ENCODE measurements around the gene PSTPIP1. TPM values are rescaled to one million over a fixed set of nuclear protein-coding genes. Genes with fewer than 3 reads are reported as not detected.

Gene PSTPIP1
- total RNA-seq, 2 experiments from 2014 or later: 113 to 121 TPM

- CTCF ChIA-PET: interaction anchor here (1.3 to 1.4 kb wide), 2 partner anchors 12 to 37 kb away, joined by 3 to 6 read pairs; no protein-coding TSS in a partner anchor
- peaks cover 62% of the 10 kb centered on the region for H3K36me3 Mint-ChIP-seq (ENCODE audit: low read depth)
Measured at GRCh38 chr15:77010312-77010686, 15.4 kb downstream of the PSTPIP1 start.

GRCh38 chr15:77010857-77011256 lies 15.9 kb downstream of the PSTPIP1 start:
- ATAC-seq (no peak), DNase-seq (peak; percentile 35)
- peaks cover 88% of the 10 kb centered on the region for H3K4me1 Mint-ChIP-seq (ENCODE audit: low read depth)
- H3K27me3 Mint-ChIP-seq: no peaks in the 10 kb centered on the region
- H3K27ac Mint-ChIP-seq: peak overlapping the region; percentile 73
- H3K4me3 Mint-ChIP-seq: no peak overlapping the region
- TF ChIP-seq, protein P1, sequence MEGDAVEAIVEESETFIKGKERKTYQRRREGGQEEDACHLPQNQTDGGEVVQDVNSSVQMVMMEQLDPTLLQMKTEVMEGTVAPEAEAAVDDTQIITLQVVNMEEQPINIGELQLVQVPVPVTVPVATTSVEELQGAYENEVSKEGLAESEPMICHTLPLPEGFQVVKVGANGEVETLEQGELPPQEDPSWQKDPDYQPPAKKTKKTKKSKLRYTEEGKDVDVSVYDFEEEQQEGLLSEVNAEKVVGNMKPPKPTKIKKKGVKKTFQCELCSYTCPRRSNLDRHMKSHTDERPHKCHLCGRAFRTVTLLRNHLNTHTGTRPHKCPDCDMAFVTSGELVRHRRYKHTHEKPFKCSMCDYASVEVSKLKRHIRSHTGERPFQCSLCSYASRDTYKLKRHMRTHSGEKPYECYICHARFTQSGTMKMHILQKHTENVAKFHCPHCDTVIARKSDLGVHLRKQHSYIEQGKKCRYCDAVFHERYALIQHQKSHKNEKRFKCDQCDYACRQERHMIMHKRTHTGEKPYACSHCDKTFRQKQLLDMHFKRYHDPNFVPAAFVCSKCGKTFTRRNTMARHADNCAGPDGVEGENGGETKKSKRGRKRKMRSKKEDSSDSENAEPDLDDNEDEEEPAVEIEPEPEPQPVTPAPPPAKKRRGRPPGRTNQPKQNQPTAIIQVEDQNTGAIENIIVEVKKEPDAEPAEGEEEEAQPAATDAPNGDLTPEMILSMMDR (IDR thresholded peaks at IDR 0.05): no peak
- intact Hi-C loops (cut with micrococcal nuclease): loop anchor here (5.0 to 10.0 kb wide), 2 partner anchors 39 to 106 kb away; partner anchors contain the start of gene SCAPER
- peaks cover 59% of the 10 kb centered on the region for H3K36me3 Mint-ChIP-seq (ENCODE audit: low read depth)
- no peaks in the 10 kb centered on the region for H3K9me3 Mint-ChIP-seq
- CTCF ChIA-PET: interaction anchor here (1.3 to 1.4 kb wide), 2 partner anchors 13 to 37 kb away, joined by 3 to 6 read pairs; no protein-coding TSS in a partner anchor
- POLR2A ChIA-PET: interaction anchor here (0.9 to 6.9 kb wide), 5 partner anchors 11 to 51 kb away, joined by 3 to 50 read pairs (median 6); partner anchors contain the start of gene PSTPIP1

More at GRCh38 chr15:77010312-77010686, 15.4 kb downstream of the PSTPIP1 start:
- Mint-ChIP-seq H3K4me1 (ENCODE audit: low read depth) (peaks cover 88% of the 10 kb centered on the region), H3K4me3 (no peak overlapping the region), H3K27ac (peak overlapping the region; percentile 73), H3K9me3 (no peaks in the 10 kb centered on the region), H3K27me3 (no peaks in the 10 kb centered on the region)
- TF ChIP-seq, protein P1 (IDR thresholded peaks at IDR 0.05): no peak
- DNase-seq (no peak), ATAC-seq (no peak)
- POLR2A ChIA-PET: interaction anchor here (0.9 to 6.9 kb wide), 4 partner anchors 10 to 22 kb away, joined by 5 to 50 read pairs (median 6); partner anchors contain the start of gene PSTPIP1
- intact Hi-C loops (cut with micrococcal nuclease): loop anchor here (5.0 to 10.0 kb wide), 2 partner anchors 38 to 105 kb away; partner anchors contain the start of gene SCAPER

DNA sequence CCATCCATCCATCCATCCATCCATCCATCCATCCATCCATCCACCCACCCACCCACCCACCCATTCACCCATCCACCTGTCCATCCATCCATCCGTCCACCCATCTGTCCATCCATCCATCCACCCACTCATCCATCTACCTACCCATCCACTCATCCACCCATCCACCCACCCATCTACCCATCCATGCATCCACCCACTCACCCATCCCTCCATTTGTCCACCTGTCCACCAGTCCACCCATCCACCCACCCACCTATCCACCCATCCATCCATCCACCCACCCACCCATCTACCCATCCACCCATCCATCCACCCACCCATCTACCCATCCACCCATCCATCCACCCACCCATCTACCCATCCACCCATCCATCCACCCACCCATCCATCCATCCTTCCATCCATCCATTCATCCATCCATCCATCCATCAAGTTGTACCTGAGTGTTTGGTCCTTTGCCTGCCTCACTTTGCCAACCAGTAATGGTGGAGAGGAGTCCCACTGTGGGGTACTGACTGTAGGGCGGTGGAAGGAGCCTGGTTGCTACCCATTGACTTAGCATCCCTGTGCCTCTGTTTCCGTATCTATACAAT lies 17.3 kb downstream of the PSTPIP1 start:
- Mint-ChIP-seq H3K9me3 (no peaks in the 10 kb centered on the region), H3K27me3 (no peaks in the 10 kb centered on the region), H3K27ac (peak overlapping the region; percentile 100), H3K4me3 (peak overlapping the region; percentile 57), H3K4me1 (ENCODE audit: low read depth) (peaks cover 87% of the 10 kb centered on the region), H3K36me3 (ENCODE audit: low read depth) (peaks cover 45% of the 10 kb centered on the region)
- TF ChIP-seq, protein P1 (IDR thresholded peaks at IDR 0.05): no peak
- ATAC-seq: no peak
- DNase-seq: no peak
- ChIA-PET CTCF (interaction anchor here (1.2 to 8.1 kb wide), 6 partner anchors 12 to 531 kb away, joined by 3 to 86 read pairs (median 10); no protein-coding TSS in a partner anchor), POLR2A (interaction anchor here (1.8 to 6.9 kb wide), 4 partner anchors 8 to 24 kb away, joined by 6 to 50 read pairs (median 12); partner anchors contain the start of gene PSTPIP1)
- intact Hi-C loops (cut with micrococcal nuclease): loop anchor here (5.0 to 10.0 kb wide), 2 partner anchors 40 to 107 kb away; partner anchors contain the start of gene SCAPER

GRCh38 chr15:77012868-77013267 lies 17.9 kb downstream of the PSTPIP1 start:
- ATAC-seq: peak; percentile 52
- peaks cover 93% of the 10 kb centered on the region for H3K4me1 Mint-ChIP-seq (ENCODE audit: low read depth)
- intact Hi-C loops (cut with micrococcal nuclease): loop anchor here (5.0 to 10.0 kb wide), 2 partner anchors 41 to 108 kb away; partner anchors contain the start of gene SCAPER

More at GRCh38 chr15:77012868-77013267, 17.9 kb downstream of the PSTPIP1 start:
- ChIA-PET CTCF (interaction anchor here (0.7 to 8.1 kb wide), 9 partner anchors 11 to 530 kb away, joined by 3 to 86 read pairs (median 6); no protein-coding TSS in a partner anchor), POLR2A (interaction anchor here (0.9 to 6.9 kb wide), 8 partner anchors 9 to 418 kb away, joined by 3 to 50 read pairs (median 8); partner anchors contain the start of gene PSTPIP1)
- Mint-ChIP-seq H3K27ac (peak overlapping the region; percentile 100), H3K9me3 (no peaks in the 10 kb centered on the region), H3K27me3 (no peaks in the 10 kb centered on the region), H3K4me3 (peak overlapping the region; percentile 57), H3K36me3 (ENCODE audit: low read depth) (peaks cover 40% of the 10 kb centered on the region)
- peak; percentile 75 for DNase-seq
- TF ChIP-seq, protein P1 (IDR thresholded peaks at IDR 0.05): no peak
